B cell (primary cell): Measurements from ENCODE around the gene CCL17. TPM values are rescaled to one million over a fixed set of nuclear protein-coding genes. Genes with fewer than 3 reads are reported as not detected.

ENCODE experiments used
- ATAC-seq: fragments of 200-7000 bp; cut with Tn5 transposase; one replicate; pipeline ENCODE4 v1.10.0; 2021; ENCODE audit warnings: low read depth, mild to moderate bottlenecking, moderate number of reproducible peaks, moderate library complexity
- CTCF ChIA-PET: fragments of 350-600 bp; sonication (Branson Sonifier 250); formaldehyde crosslinking; loops from one replicate; lab custom pipeline; 2021; ENCODE audit warnings: antibody characterized with exemption, inconsistent platforms; lab: Charles Lee
- POLR2A ChIA-PET: fragments of 350-600 bp; sonication (Branson Sonifier 250); formaldehyde crosslinking; loops from one replicate; lab custom pipeline; 2021; ENCODE audit warnings: antibody characterized with exemption; lab: Charles Lee
- DNase-seq: peaks from one replicate; pipeline ENCODE4 v3.0.0; 2013
- H2AFZ ChIP-seq: 2 replicates; pipeline ENCODE4 v1.6.1; 2012; ENCODE audit warnings: mild to moderate bottlenecking, low read depth, low read length; ENCODE audit not compliant: insufficient read depth, poor library complexity, severe bottlenecking
- H3K27ac ChIP-seq, 2 donors: 1 replicate in 1 of 2; 2 replicates in 1 of 2; pipeline ENCODE4 v1.5.1; 2012 to 2013; ENCODE audit warnings: low read length in 2 of 2, mild to moderate bottlenecking in 2 of 2, moderate library complexity in 1 of 2
- H3K27me3 ChIP-seq, 4 experiments: fragments of 200-600 bp in 1 of 4; sonication (generic) in 1 of 4; replicated peaks in 1 of 4; 1 replicate in 2 of 4; 2 replicates in 2 of 4; pipeline versions ENCODE4 v1.6.1 to v1.7.0; 2013 to 2016; ENCODE audit warnings: low read length in 3 of 4, mild to moderate bottlenecking in 2 of 4, mixed read lengths in 1 of 4, moderate library complexity in 1 of 4; ENCODE audit not compliant: insufficient read depth in 4 of 4, control insufficient read depth in 3 of 4; ENCODE audit errors: control extremely low read depth in 1 of 4
- H3K36me3 ChIP-seq, 2 experiments: replicated peaks in 1 of 2; 1 replicate in 1 of 2; 2 replicates in 1 of 2; pipeline versions ENCODE4 v1.6.1 to v1.7.1; 2013; ENCODE audit warnings: low read length in 1 of 2; ENCODE audit not compliant: insufficient read depth in 2 of 2, control insufficient read depth in 1 of 2; ENCODE audit errors: control extremely low read depth in 1 of 2, extremely low read depth in 1 of 2
- H3K4me1 ChIP-seq, 2 donors: fragments of 200-600 bp in 1 of 2; sonication (generic) in 1 of 2; 1 replicate in 1 of 2; 2 replicates in 1 of 2; pipeline versions ENCODE4 v1.5.1 to v1.6.1; 2013 to 2017; ENCODE audit warnings: low read length in 2 of 2; ENCODE audit not compliant: control insufficient read depth in 2 of 2, insufficient read depth in 2 of 2
- H3K4me2 ChIP-seq: replicated peaks from 2 replicates; pipeline ENCODE3; 2012; ENCODE audit warnings: mild to moderate bottlenecking, low read depth, low read length; ENCODE audit not compliant: poor library complexity, severe bottlenecking
- H3K4me3 ChIP-seq, 5 experiments: fragments of 200-600 bp in 1 of 5; sonication (generic) in 1 of 5; 1 replicate in 3 of 5; 2 replicates in 2 of 5; pipeline versions ENCODE4 v1.5.1 to v1.7.0; 2011 to 2016; ENCODE audit warnings: low read length in 4 of 5, mild to moderate bottlenecking in 4 of 5, low read depth in 2 of 5, control low read depth in 1 of 5, moderate library complexity in 1 of 5; ENCODE audit not compliant: insufficient read depth in 1 of 5; ENCODE audit errors: control extremely low read depth in 1 of 5, extremely low read depth in 1 of 5
- H3K79me2 ChIP-seq: fragments of 200-600 bp; sonication (generic); one replicate; pipeline ENCODE4 v1.6.0; 2016; ENCODE audit warnings: low read length; ENCODE audit not compliant: control insufficient read depth, insufficient read depth
- H3K9ac ChIP-seq: fragments of 200-600 bp; sonication (generic); 2 replicates; pipeline ENCODE4 v1.6.1; 2017; ENCODE audit warnings: mild to moderate bottlenecking, low read length, moderate library complexity
- H3K9me3 ChIP-seq, 3 donors: one replicate each; pipeline versions ENCODE4 v1.6.1 to v1.7.1; 2013; ENCODE audit warnings: low read length in 2 of 3; ENCODE audit not compliant: control insufficient read depth in 2 of 3, insufficient read depth in 1 of 3; ENCODE audit errors: control extremely low read depth in 1 of 3
- H4K20me1 ChIP-seq: 2 replicates; pipeline ENCODE4 v1.6.0; 2012; ENCODE audit warnings: mild to moderate bottlenecking, low read length; ENCODE audit not compliant: insufficient read depth, control insufficient read depth, poor library complexity, severe bottlenecking
- H3K27ac Mint-ChIP-seq: one replicate; pipeline ENCODE4 v1.8.0; 2021; ENCODE audit warnings: mixed read lengths
- H3K27me3 Mint-ChIP-seq: one replicate; pipeline ENCODE4 v1.8.0; 2021; ENCODE audit warnings: mixed read lengths
- H3K4me1 Mint-ChIP-seq: one replicate; pipeline ENCODE4 v1.8.0; 2021; ENCODE audit warnings: mixed read lengths
- H3K4me3 Mint-ChIP-seq: one replicate; pipeline ENCODE4 v1.8.0; 2021; ENCODE audit warnings: mixed read lengths
- H3K9me3 Mint-ChIP-seq: one replicate; pipeline ENCODE4 v1.8.0; 2022; ENCODE audit warnings: mixed read lengths; ENCODE audit not compliant: insufficient read depth
- CTCF ChIP-seq: fragments of 200-600 bp; IDR thresholded peaks from one replicate; pipeline ENCODE4 v1.8.0; 2022; ENCODE audit warnings: antibody characterized with exemption, mild to moderate bottlenecking
- EZH2 ChIP-seq: IDR thresholded peaks from 2 replicates; pipeline ENCODE4 v1.6.1; 2012; ENCODE audit warnings: borderline replicate concordance, low read depth, mild to moderate bottlenecking, moderate library complexity, low read length; ENCODE audit not compliant: insufficient read depth, poor library complexity, severe bottlenecking
- WGBS: methylation state at CpG from one replicate; pipeline ENCODE4 v1.1.5; 2013; ENCODE audit warnings: missing lambda C conversion rate; ENCODE audit not compliant: insufficient coverage; 5-methylcytosine and 5-hydroxymethylcytosine counted together
- intact Hi-C: fragments of 100-400 bp; cut with micrococcal nuclease; formaldehyde crosslinking; loops from one replicate; pipeline ENCODE4 v1.10.0; 2022
- polyA plus RNA-seq: library from polyadenylated mRNA; depleted of rRNA; stranded (reverse); fragments of >200 nt; gene quantifications from 2 replicates; pipeline ENCODE4 v1.2.3, GENCODE V29; 2012
- total RNA-seq, 2 donors: library from RNA; stranded (reverse); fragments of 120-200 nt in 1 of 2; gene quantifications; 1 replicate in 1 of 2; 2 replicates in 1 of 2; pipeline versions ENCODE4 v1.2.3 to v1.2.4, GENCODE V29; 2013 to 2022

Gene CCL17
- total and polyA plus RNA-seq, 2 donors (not counting 1 experiment from before 2014, with no cell fraction given) = not detected

GRCh38 chr16:57416084-57416483, 11.5 kb downstream of the CCL17 start:
- peak overlapping the region; percentile 91 for H3K4me2 ChIP-seq
- no peaks in the 10 kb centered on the region for H3K36me3 ChIP-seq
- H2AFZ ChIP-seq = peak overlapping the region; percentile 75
- CTCF ChIA-PET = interaction anchor here (0.8 to 10.1 kb wide), 21 partner anchors 12 to 265 kb away, joined by 3 to 364 read pairs (median 6); partner anchors contain the start of genes CCL17, CIAPIN1, COQ9 and PSME3IP1
- no peaks in the 10 kb centered on the region for H4K20me1 ChIP-seq
- no peaks in the 10 kb centered on the region for H3K79me2 ChIP-seq
- POLR2A ChIA-PET = interaction anchor here (0.6 to 2.0 kb wide), 5 partner anchors 47 to 116 kb away, joined by 3 to 11 read pairs (median 4); no protein-coding TSS in a partner anchor
- H3K9me3 ChIP-seq = peaks cover 0 to 10% (median 0%) of the 10 kb centered on the region in 3 donors
- intact Hi-C loops = loop anchor here (2.0 to 5.0 kb wide), 3 partner anchors 67 to 174 kb away; partner anchors contain the start of gene CCDC102A
- no peak for TF ChIP-seq EZH2
- TF ChIP-seq CTCF = no peak
- ATAC-seq (no peak), DNase-seq (no peak)
- H3K4me3 Mint-ChIP-seq = peak overlapping the region; percentile 87
- peaks cover 61% of the 10 kb centered on the region for H3K4me1 Mint-ChIP-seq
- 87% methylated on average over 16 of the region's 16 CpGs for WGBS
- no peak overlapping the region for H3K9ac ChIP-seq
- H3K27me3 ChIP-seq = no peaks in the 10 kb centered on the region
- no peak overlapping the region for H3K4me3 ChIP-seq
- H3K4me1 ChIP-seq = peaks cover 50 to 64% of the 10 kb centered on the region in 2 donors
- H3K9me3 Mint-ChIP-seq = no peaks in the 10 kb centered on the region
- no peaks in the 10 kb centered on the region for H3K27me3 Mint-ChIP-seq
- no peak overlapping the region for H3K27ac ChIP-seq
- H3K27ac Mint-ChIP-seq = peak overlapping the region; percentile 53

- Histone ChIP-seq H3K4me2 (no peak overlapping the region), H3K27ac (no peak overlapping the region), H3K27me3 (no peaks in the 10 kb centered on the region), H4K20me1 (no peaks in the 10 kb centered on the region), H3K9me3 (no peaks in the 10 kb centered on the region), H3K4me1 (peaks cover 21 to 32% of the 10 kb centered on the region in 2 donors), H3K4me3 (no peak overlapping the region), H2AFZ (peak overlapping the region; percentile 92), H3K36me3 (no peaks in the 10 kb centered on the region), H3K79me2 (no peaks in the 10 kb centered on the region), H3K9ac (no peak overlapping the region)
- TF ChIP-seq EZH2 (no peak), CTCF (no peak)
- Mint-ChIP-seq H3K9me3 (no peaks in the 10 kb centered on the region), H3K27me3 (no peaks in the 10 kb centered on the region), H3K4me3 (no peak overlapping the region), H3K4me1 (peaks cover 34% of the 10 kb centered on the region), H3K27ac (no peak overlapping the region)
- intact Hi-C loops = loop anchor here (1.0 to 5.0 kb wide), 4 partner anchors 27 to 177 kb away; partner anchors contain the start of genes CCDC102A, CIAPIN1 and COQ9
- ChIA-PET POLR2A (no interaction called here), CTCF (interaction anchor here (0.6 to 10.1 kb wide), 18 partner anchors 10 to 268 kb away, joined by 3 to 364 read pairs (median 6); partner anchors contain the start of genes CCL17, CIAPIN1 and COQ9)
- WGBS = 86% methylated on average over 3 of the region's 6 CpGs
- DNase-seq (no peak), ATAC-seq (no peak)
Observed at GRCh38 chr16:57419506-57419905, 14.9 kb downstream of the CCL17 start.
